ENCODE data around the gene NTM.

NTM gene

GRCh38 chr11:131845255-131845654, 474.8 kb downstream of the NTM start:
- H3K27ac ChIP-seq = no peak overlapping the region
- TF ChIP-seq, protein P1, sequence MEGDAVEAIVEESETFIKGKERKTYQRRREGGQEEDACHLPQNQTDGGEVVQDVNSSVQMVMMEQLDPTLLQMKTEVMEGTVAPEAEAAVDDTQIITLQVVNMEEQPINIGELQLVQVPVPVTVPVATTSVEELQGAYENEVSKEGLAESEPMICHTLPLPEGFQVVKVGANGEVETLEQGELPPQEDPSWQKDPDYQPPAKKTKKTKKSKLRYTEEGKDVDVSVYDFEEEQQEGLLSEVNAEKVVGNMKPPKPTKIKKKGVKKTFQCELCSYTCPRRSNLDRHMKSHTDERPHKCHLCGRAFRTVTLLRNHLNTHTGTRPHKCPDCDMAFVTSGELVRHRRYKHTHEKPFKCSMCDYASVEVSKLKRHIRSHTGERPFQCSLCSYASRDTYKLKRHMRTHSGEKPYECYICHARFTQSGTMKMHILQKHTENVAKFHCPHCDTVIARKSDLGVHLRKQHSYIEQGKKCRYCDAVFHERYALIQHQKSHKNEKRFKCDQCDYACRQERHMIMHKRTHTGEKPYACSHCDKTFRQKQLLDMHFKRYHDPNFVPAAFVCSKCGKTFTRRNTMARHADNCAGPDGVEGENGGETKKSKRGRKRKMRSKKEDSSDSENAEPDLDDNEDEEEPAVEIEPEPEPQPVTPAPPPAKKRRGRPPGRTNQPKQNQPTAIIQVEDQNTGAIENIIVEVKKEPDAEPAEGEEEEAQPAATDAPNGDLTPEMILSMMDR (conservative IDR thresholded peaks at IDR 0.05) = no peak
- no peak for TF ChIP-seq ZFX (IDR thresholded peaks at IDR 0.05)

- no peak overlapping the region for H3K27ac ChIP-seq
- TF ChIP-seq ZFX (IDR thresholded peaks at IDR 0.05) = no peak
- TF ChIP-seq, protein P1 (conservative IDR thresholded peaks at IDR 0.05) = no peak
Observed at GRCh38 chr11:131849485-131849884, 479.1 kb downstream of the NTM start.

GRCh38 chr11:131850507-131850906, 480.1 kb downstream of the NTM start:
- TF ChIP-seq, protein P1 (conservative IDR thresholded peaks at IDR 0.05) = no peak
- TF ChIP-seq ZFX (IDR thresholded peaks at IDR 0.05) = no peak
- no peak overlapping the region for H3K27ac ChIP-seq

DNA sequence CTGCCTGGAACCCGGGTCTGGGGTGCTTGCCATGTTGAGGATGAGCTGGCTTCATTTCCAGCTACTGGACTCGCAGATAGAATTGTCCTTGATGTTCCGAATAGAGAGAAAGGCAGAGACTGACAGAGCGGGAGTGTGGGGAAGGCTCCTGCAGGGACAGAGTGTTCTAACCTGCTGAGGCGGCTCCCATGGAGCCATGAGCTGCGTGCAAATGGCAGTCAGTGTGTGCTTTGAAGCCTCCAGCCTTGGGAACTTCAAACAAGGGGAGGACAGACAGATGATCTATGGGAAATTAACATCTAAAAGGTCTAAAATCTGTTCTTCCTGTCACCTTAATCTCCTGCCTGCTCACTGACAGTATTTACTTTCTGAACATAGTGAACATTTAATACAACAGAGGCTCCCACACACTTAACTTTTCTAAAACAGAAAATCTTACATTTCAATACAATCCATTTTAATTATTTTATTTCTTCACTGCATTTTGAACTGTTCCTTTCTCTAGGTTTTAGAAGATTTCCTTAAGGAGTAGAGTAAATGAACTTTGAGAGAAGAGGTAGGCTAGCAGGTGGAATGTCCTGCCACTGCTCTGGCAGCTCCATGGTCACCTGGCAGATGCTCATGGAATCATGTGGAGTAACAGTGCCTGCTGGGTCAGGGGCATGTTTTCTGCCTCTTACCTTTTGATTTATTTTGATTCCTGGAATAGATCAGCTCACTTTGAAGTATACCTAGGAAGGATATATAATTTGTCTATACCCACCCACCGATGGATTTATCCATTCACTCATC, 481.7 kb downstream of the NTM start:
- H3K27ac ChIP-seq = no peak overlapping the region
- TF ChIP-seq ZFX (IDR thresholded peaks at IDR 0.05) = no peak

GRCh38 chr11:131852757-131853156, 482.3 kb downstream of the NTM start:
- no peak overlapping the region for H3K27ac ChIP-seq
- no peak for TF ChIP-seq ZFX (IDR thresholded peaks at IDR 0.05)
- TF ChIP-seq, protein P1 (conservative IDR thresholded peaks at IDR 0.05) = no peak

DNA sequence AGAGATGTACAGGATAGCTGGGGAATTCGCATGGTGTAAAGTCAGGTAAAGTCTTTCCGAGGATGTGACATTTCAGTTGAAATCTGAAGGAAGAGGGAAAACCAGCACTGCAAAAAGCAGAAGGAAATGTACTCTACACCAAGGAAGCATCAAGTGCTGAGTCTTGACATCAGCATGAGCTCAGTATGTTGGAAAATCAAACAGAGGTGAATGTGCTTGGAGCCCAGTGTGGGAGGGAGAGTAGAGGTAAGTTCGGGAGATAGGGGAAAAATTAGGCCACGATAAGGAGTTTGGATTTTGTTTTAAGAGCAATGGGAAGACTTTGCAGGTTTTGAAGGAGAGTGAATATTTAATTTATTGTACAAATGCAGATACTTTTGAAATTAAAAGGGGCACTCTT, 484.0 kb downstream of the NTM start:
- TF ChIP-seq ZFX (IDR thresholded peaks at IDR 0.05) = no peak
- TF ChIP-seq, protein P1 (conservative IDR thresholded peaks at IDR 0.05) = no peak
- no peak overlapping the region for H3K27ac ChIP-seq

GRCh38 chr11:131855320-131855719, 484.9 kb downstream of the NTM start:
- TF ChIP-seq ZFX (IDR thresholded peaks at IDR 0.05) = no peak
- no peak overlapping the region for H3K27ac ChIP-seq

GRCh38 chr11:131857246-131857645, 486.8 kb downstream of the NTM start:
- TF ChIP-seq ZFX (IDR thresholded peaks at IDR 0.05) = no peak
- TF ChIP-seq, protein P1 (conservative IDR thresholded peaks at IDR 0.05) = no peak
- H3K27ac ChIP-seq = no peak overlapping the region

Data from C4-2B (cell line).